Activated CD4-positive, alpha-beta memory T cell treated with anti-CD3 and anti-CD28 coated beads, Interleukin-2, amount 10 ng/mL, durations not matched to agents 7 days and 5 days (primary cell): ENCODE results near the gene PALLD. TPM values are rescaled to one million over a fixed set of nuclear protein-coding genes. Genes with fewer than 3 reads are reported as not detected.

Experiments used
- CTCF ChIA-PET: fragments of 350-600 bp; sonication (Branson Sonifier 250); formaldehyde crosslinking; loops from one replicate; lab custom pipeline; 2021; ENCODE audit warnings: antibody characterized with exemption, inconsistent platforms; lab: Charles Lee
- POLR2A ChIA-PET: fragments of 350-600 bp; sonication (Branson Sonifier 250); formaldehyde crosslinking; loops from one replicate; lab custom pipeline; 2021; ENCODE audit warnings: antibody characterized with exemption; lab: Charles Lee
- DNase-seq: peaks from one replicate; pipeline ENCODE4 v3.0.0-alpha.2; 2020
- H3K27ac Mint-ChIP-seq: one replicate; pipeline ENCODE4 v1.8.0; 2021; ENCODE audit warnings: mild to moderate bottlenecking, mixed read lengths
- H3K27me3 Mint-ChIP-seq: one replicate; pipeline ENCODE4 v1.8.0; 2021; ENCODE audit warnings: mixed read lengths
- H3K36me3 Mint-ChIP-seq: one replicate; pipeline ENCODE4 v1.8.0; 2021; ENCODE audit warnings: low read depth, mixed read lengths
- H3K4me1 Mint-ChIP-seq: one replicate; pipeline ENCODE4 v1.8.0; 2021; ENCODE audit warnings: mixed read lengths
- H3K4me3 Mint-ChIP-seq: one replicate; pipeline ENCODE4 v1.8.0; 2021; ENCODE audit warnings: mild to moderate bottlenecking, mixed read lengths
- H3K9me3 Mint-ChIP-seq: one replicate; pipeline ENCODE4 v1.8.0; 2021; ENCODE audit warnings: mixed read lengths
- total RNA-seq, 2 experiments: library from RNA; stranded (reverse); gene quantifications; one replicate each; pipeline ENCODE4 v1.2.3, GENCODE V29; 2021

PALLD gene
- total RNA-seq, 2 experiments from 2014 or later, result 5.4 to 5.8 TPM

DNA sequence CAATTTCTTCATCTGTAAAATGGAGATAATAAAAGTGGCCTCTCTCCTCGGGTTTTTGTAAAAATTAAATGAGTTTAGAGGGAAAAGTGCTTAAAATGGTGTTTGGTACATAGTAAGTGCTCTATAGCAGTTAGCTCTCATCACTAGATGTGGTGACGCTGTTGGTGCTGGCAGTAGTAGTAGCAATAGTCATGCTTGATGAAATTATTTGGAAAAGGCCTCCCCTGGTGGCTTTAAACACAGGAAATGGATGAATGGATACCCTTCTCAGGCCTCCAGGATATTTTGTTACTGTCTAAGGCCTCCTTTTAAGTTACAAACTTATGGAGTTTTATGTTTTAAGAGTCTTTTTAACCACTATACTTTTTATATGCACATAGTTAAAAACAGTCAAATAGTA, 370.3 kb downstream of the PALLD start:
- Mint-ChIP-seq H3K9me3 (no peaks in the 10 kb centered on the region), H3K36me3 (peaks cover 14% of the 10 kb centered on the region), H3K27ac (no peak overlapping the region), H3K4me1 (peaks cover 51% of the 10 kb centered on the region), H3K27me3 (peaks cover 2% of the 10 kb centered on the region), H3K4me3 (no peak overlapping the region)
- ChIA-PET POLR2A (no interaction called here), CTCF (no interaction called here)
- DNase-seq, result no peak

DNA sequence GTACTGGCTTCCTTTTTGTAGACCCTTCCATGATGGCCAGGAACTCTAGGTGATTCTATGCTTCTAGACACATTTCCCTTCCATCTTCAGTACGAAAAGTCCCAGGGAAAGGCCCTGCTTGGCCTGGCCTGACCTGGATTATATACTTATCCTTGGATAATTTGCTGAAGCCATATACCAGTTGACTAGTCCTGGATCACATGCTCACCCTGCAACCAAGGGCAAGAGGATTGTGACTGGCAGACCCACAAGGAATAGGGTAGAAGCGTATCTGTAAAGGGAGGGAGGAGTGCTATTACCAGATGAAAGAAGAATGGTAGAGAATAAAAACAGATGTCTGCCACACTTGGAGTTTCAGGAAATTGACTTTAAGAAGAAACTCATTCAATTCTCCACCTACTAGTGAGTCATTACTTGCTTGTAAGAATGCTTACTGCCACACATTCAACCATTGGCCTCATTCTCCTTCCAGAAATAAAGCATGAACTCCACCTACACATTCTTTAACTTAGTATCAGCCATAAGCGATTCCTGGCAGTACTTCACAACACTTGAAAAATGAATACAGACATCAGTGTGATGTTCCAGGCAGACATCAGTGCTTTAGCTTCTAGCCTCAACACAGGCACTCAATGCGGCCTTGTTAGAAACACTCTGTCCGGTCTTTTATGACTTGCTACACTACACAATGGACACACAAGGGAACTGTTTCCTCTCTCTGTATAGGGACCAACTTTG, 371.4 kb downstream of the PALLD start:
- no peak overlapping the region for H3K4me3 Mint-ChIP-seq
- peaks cover 2% of the 10 kb centered on the region for H3K27me3 Mint-ChIP-seq
- H3K36me3 Mint-ChIP-seq, result peaks cover 4% of the 10 kb centered on the region
- no peaks in the 10 kb centered on the region for H3K9me3 Mint-ChIP-seq
- ChIA-PET POLR2A (no interaction called here), CTCF (no interaction called here)
- peak overlapping the region; percentile 7 for H3K27ac Mint-ChIP-seq
- no peak for DNase-seq
- H3K4me1 Mint-ChIP-seq, result peaks cover 42% of the 10 kb centered on the region

DNA sequence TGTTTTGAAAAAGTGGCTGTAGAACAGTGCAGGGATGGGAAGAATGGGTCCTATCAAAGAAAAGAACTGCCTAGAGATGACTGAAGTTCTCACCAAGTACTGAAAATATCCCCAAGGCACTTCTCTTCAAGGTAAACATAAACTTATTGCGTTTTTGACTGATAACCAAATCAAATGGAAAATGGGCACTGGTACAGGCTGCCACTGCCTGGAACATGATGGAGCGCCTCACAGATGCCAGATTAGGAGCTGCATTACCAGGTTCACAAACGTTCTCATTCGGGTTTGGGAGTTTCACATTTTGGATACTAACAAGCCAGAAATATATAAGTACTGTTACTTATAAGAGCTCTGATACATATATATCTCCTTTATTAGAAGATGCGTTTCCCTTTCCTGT, 371.9 kb downstream of the PALLD start:
- H3K27ac Mint-ChIP-seq, result no peak overlapping the region
- CTCF ChIA-PET, result no interaction called here

DNA sequence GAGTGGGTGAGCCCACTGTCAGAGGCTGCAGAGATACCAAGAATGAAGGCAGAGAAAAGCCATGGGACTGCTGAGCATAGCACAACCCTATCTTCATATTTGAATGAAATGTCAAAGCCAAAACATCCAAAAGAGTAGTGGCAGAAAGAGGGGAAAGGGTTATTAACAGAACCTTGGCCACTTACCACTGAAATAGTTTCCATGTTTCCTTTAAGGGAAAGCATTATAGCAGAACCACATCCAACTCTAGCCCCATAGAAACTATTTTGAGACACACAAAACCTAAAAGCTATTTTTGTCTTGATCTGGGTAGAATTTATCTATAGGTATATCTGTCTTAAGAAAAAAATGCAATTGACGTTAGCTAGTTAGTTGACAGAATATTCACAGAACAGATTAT, 373.2 kb downstream of the PALLD start:
- Mint-ChIP-seq H3K36me3 (peaks cover 3% of the 10 kb centered on the region), H3K4me3 (no peak overlapping the region), H3K27ac (no peak overlapping the region), H3K27me3 (peaks cover 9% of the 10 kb centered on the region), H3K4me1 (peaks cover 38% of the 10 kb centered on the region), H3K9me3 (no peaks in the 10 kb centered on the region)
- CTCF ChIA-PET, result no interaction called here
- DNase-seq, result no peak
- POLR2A ChIA-PET, result no interaction called here

More for the DNA sequence above, 371.9 kb downstream of the PALLD start:
- peaks cover 39% of the 10 kb centered on the region for H3K4me1 Mint-ChIP-seq
- peaks cover 4% of the 10 kb centered on the region for H3K27me3 Mint-ChIP-seq
- peaks cover 3% of the 10 kb centered on the region for H3K36me3 Mint-ChIP-seq
- POLR2A ChIA-PET, result no interaction called here
- no peaks in the 10 kb centered on the region for H3K9me3 Mint-ChIP-seq
- no peak for DNase-seq
- H3K4me3 Mint-ChIP-seq, result no peak overlapping the region

DNA sequence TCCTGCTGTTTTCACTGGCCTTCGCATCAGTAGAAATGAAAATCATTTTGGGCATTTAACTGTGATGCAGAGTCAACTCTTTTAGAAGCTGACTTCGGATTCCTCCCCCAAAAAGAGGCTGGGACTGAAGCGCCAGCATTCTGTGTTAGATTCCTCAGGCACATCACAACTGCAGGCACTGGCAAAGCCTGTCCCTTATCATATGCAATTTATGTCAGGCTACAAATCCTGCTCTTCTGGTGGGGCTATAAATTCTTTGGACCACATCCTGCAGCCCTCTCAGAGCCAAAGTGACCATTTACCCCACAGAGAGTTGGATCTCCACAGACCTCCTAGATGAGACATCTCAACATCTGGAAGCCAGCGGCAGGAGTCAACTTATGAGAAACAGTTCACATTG, 374.8 kb downstream of the PALLD start:
- CTCF ChIA-PET, result no interaction called here
- Mint-ChIP-seq H3K4me3 (no peak overlapping the region), H3K27ac (no peak overlapping the region), H3K27me3 (peaks cover 21% of the 10 kb centered on the region), H3K36me3 (peaks cover 3% of the 10 kb centered on the region), H3K9me3 (no peaks in the 10 kb centered on the region), H3K4me1 (peaks cover 35% of the 10 kb centered on the region)
- DNase-seq, result no peak
- POLR2A ChIA-PET, result no interaction called here

DNA sequence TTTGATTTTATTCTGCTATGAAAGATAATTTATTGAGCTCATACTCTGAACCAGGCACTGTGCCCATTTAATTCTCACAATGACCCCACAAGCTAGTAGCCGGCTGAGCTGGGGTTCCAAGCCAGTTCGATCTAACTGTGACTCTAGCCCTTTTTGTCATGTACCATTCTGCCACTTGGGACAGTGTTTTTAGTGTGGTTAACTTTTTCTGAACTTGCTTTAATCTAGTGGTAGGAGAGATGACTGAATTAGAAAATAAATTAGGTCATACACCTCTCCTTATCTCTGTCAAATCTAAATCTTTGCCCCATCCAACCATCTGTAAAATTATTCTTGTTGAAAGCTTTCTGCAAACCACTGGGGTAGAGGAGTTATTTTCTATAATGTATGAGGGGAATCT, 377.2 kb downstream of the PALLD start:
- DNase-seq, result no peak
- Mint-ChIP-seq H3K4me3 (no peak overlapping the region), H3K27ac (no peak overlapping the region), H3K9me3 (no peaks in the 10 kb centered on the region), H3K4me1 (peaks cover 31% of the 10 kb centered on the region), H3K27me3 (peaks cover 40% of the 10 kb centered on the region), H3K36me3 (peaks cover 6% of the 10 kb centered on the region)
- CTCF ChIA-PET, result no interaction called here
- POLR2A ChIA-PET, result no interaction called here

DNA sequence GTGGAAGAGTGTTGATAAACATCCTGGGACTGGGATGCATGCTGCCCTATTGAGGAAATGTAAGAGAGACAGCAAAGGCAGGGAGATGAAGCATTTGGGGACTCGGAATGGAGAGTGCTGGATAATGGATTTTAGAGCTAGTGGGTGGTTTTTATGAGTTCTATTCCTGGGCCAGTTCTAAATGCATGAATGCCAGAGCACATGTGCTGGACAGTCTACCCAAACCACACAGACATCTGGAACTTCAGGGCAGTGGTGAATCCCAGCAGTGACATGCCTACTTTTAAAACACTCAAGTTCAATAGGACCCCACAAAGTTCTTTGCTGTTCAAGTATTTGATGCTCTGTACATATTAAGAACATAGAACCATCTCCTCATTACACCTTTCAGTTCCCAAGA, 379.3 kb downstream of the PALLD start:
- ChIA-PET POLR2A (no interaction called here), CTCF (no interaction called here)
- no peaks in the 10 kb centered on the region for H3K9me3 Mint-ChIP-seq
- H3K36me3 Mint-ChIP-seq, result peaks cover 2% of the 10 kb centered on the region
- H3K27ac Mint-ChIP-seq, result no peak overlapping the region
- peaks cover 25% of the 10 kb centered on the region for H3K4me1 Mint-ChIP-seq
- H3K27me3 Mint-ChIP-seq, result peaks cover 48% of the 10 kb centered on the region
- no peak for DNase-seq
- no peak overlapping the region for H3K4me3 Mint-ChIP-seq

DNA sequence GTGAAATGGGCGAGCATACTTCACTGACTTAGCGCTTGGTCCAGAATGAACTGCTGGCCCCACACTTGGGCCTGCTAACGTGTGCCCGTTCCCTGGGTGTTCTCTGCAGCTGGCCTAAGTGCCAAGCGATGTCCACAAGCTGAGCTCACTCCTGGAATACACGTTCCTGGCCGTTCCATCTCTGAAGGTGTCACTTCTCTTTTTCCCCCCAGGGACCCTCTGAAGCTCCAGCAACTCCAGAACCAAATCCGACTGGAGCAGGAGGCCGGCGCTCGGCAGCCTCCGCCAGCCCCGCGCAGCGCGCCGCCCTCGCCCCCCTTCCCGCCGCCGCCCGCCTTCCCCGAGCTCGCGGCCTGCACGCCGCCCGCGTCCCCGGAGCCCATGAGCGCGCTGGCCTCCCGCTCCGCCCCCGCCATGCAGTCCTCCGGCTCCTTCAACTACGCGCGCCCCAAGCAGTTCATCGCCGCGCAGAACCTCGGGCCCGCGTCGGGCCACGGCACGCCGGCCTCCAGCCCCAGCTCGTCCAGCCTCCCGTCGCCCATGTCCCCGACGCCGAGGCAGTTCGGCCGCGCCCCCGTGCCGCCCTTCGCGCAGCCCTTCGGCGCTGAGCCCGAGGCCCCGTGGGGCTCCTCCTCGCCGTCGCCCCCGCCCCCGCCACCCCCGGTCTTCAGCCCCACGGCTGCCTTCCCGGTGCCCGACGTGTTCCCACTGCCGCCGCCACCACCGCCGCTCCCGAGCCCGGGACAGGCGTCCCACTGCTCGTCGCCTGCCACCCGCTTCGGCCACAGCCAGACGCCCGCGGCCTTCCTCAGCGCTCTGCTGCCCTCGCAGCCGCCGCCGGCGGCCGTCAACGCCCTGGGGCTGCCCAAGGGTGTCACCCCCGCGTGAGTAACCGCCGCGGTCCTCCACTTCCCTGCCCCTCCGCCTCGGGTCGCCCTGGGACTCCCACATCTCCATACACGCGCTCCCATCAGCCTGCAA, 380.9 kb downstream of the PALLD start:
- H3K27me3 Mint-ChIP-seq, result peaks cover 47% of the 10 kb centered on the region
- H3K36me3 Mint-ChIP-seq, result peaks cover 2% of the 10 kb centered on the region
- ChIA-PET POLR2A (no interaction called here), CTCF (interaction anchor here (0.9 kb wide), 1 partner anchor 43 kb away, joined by 3 read pairs; no protein-coding TSS in a partner anchor)
- DNase-seq, result no peak
- peaks cover 26% of the 10 kb centered on the region for H3K4me1 Mint-ChIP-seq
- H3K27ac Mint-ChIP-seq, result no peak overlapping the region
- H3K4me3 Mint-ChIP-seq, result peak overlapping the region; percentile 57
- H3K9me3 Mint-ChIP-seq, result no peaks in the 10 kb centered on the region

DNA sequence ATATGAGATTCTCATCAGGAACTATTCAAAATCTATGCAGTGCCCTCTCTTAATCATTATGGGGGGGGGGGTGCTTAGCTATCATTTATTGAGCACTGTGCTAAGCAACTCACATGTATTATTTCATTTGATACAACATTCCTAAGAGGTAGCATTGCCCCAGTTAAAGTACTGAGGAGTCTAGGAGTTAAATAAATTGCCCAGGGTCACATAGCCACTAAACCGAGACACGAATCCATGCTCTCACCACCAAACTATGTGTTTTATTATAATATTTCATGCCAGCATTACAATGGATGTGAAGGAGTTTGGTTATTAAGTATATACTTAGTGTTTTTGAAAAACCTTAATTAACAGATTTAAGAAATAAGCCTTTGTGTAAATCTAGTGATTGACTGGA, 381.8 kb downstream of the PALLD start:
- H3K27ac Mint-ChIP-seq, result no peak overlapping the region
- no peak for DNase-seq
- H3K4me1 Mint-ChIP-seq, result peaks cover 25% of the 10 kb centered on the region
- no peaks in the 10 kb centered on the region for H3K9me3 Mint-ChIP-seq
- ChIA-PET POLR2A (no interaction called here), CTCF (no interaction called here)
- H3K36me3 Mint-ChIP-seq, result peaks cover 2% of the 10 kb centered on the region
- peaks cover 46% of the 10 kb centered on the region for H3K27me3 Mint-ChIP-seq
- H3K4me3 Mint-ChIP-seq, result peak overlapping the region; percentile 57

DNA sequence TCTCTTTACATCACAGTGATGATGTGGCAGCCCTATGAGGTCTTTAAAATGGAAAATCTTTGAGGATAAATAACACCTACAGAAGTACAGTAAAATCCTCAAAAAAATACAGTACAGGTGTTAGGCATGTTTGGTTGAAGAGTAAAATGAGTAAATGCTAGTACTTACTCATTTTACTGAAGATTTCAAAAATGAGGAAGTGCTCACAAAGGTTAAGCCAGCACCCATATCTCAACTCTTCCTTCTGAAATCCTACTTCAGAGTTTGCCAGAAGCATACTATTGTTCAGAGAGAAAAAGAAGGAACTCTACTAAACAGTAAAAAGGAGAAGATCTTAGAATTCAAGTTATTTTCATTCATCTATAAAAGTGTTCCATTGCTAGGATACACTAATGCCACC, 382.3 kb downstream of the PALLD start:
- CTCF ChIA-PET, result interaction anchor here (0.6 kb wide), 1 partner anchor 131 kb away, joined by 3 read pairs; the partner anchor contains the start of gene CBR4
- Mint-ChIP-seq H3K9me3 (no peaks in the 10 kb centered on the region), H3K27ac (no peak overlapping the region), H3K27me3 (peaks cover 45% of the 10 kb centered on the region), H3K36me3 (peaks cover 2% of the 10 kb centered on the region), H3K4me1 (peaks cover 19% of the 10 kb centered on the region), H3K4me3 (no peak overlapping the region)
- no peak for DNase-seq
- POLR2A ChIA-PET, result no interaction called here

DNA sequence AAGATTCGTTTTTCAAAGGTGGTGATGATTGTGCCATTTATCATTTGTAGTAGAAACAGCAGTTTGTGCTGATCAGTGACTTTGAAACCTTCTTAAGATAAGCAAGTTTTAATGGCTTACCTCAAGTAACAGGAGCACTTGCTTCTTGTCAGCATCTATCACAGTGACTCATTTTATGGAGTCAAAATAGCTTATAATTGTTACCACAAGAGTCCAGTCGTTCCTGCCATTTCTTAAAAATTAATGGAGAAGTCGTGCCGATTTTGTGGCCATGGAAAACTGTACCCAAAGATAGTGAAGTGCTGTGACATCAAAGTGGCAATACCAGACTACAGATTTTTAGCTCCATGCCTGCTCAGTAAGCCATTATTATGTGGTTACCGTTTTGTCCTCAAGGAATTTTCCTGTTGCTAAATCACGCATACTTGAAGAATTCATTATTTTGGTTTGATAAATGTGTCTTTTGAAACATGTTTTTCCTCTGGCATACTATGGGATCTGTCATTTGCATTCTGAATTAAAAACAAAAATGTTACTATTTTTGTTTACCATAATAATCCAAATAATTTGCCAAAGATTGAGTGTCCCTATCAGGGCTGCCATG, 383.3 kb downstream of the PALLD start:
- peaks cover 39% of the 10 kb centered on the region for H3K27me3 Mint-ChIP-seq
- no peak overlapping the region for H3K4me3 Mint-ChIP-seq
- DNase-seq, result no peak
- no peaks in the 10 kb centered on the region for H3K9me3 Mint-ChIP-seq
- H3K27ac Mint-ChIP-seq, result no peak overlapping the region
- ChIA-PET CTCF (interaction anchor here (1.1 kb wide), 1 partner anchor 44 kb away, joined by 3 read pairs; no protein-coding TSS in a partner anchor), POLR2A (no interaction called here)
- H3K4me1 Mint-ChIP-seq, result peaks cover 16% of the 10 kb centered on the region
- peaks cover 2% of the 10 kb centered on the region for H3K36me3 Mint-ChIP-seq

DNA sequence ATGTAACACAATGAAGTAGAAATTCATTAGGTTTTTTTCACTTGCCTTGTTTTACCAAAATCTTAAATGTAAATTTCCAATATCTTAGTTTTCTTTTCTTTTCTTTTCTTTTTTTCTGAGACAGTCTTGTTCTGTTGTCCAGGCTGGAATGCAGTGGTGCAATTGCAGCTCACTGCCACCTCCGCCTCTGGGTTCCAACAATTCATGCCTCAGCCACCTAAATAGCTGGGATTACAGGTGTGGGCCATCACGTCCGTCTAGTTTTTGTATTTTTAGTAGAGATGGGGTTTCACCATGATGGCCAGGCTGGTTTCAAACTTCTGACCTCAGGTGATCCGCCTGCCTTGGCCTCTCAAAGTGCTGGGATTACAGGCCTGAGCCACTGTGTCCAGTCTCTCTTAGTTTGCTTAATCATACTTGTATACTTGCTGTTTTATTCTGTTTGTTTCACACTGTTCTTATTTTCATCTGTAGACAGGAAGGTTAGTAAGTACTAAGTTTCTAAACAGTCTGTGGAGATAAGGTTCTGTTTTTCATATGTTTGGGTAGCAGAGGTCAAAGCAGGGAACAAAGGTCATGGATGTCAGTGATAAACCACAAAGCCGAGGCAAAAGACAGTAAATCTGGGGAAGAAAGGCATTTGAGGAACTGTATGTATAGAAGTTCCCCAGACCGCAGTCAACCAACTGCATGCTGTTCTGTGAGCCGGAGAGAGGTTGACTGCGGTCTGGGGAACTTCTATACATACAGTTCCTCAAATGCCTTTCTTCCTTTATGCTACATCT, 384.2 kb downstream of the PALLD start:
- DNase-seq, result no peak
- ChIA-PET POLR2A (no interaction called here), CTCF (interaction anchor here (1.1 kb wide), 1 partner anchor 43 kb away, joined by 3 read pairs; no protein-coding TSS in a partner anchor)
- Mint-ChIP-seq H3K4me3 (no peak overlapping the region), H3K4me1 (peaks cover 16% of the 10 kb centered on the region), H3K9me3 (no peaks in the 10 kb centered on the region), H3K36me3 (peaks cover 2% of the 10 kb centered on the region), H3K27ac (no peak overlapping the region), H3K27me3 (peaks cover 34% of the 10 kb centered on the region)
